Mucosa of stomach (tissue), 1 donor: ENCODE data around the gene BGN.

Experiments
- H3K27me3 ChIP-seq: one replicate; pipeline ENCODE4 v1.7.0; 2013; ENCODE audit warnings: mild to moderate bottlenecking, low read length; ENCODE audit not compliant: control insufficient read depth, insufficient read depth
- H3K36me3 ChIP-seq: one replicate; pipeline ENCODE4 v1.7.0; 2013; ENCODE audit warnings: low read length; ENCODE audit not compliant: control insufficient read depth, insufficient read depth
- H3K4me1 ChIP-seq: one replicate; pipeline ENCODE4 v1.7.0; 2013; ENCODE audit warnings: mild to moderate bottlenecking, low read length; ENCODE audit not compliant: control insufficient read depth, insufficient read depth
- H3K4me3 ChIP-seq: one replicate; pipeline ENCODE4 v1.7.0; 2013; ENCODE audit warnings: low read length
- H3K9ac ChIP-seq: one replicate; pipeline ENCODE4 v1.7.0; 2013; ENCODE audit warnings: mild to moderate bottlenecking, low read length, moderate library complexity
- H3K9me3 ChIP-seq: one replicate; pipeline ENCODE4 v1.7.0; 2013; ENCODE audit warnings: mild to moderate bottlenecking, low read length, moderate library complexity; ENCODE audit not compliant: control insufficient read depth
- donor health status: Pancreatic carcinoma.

Gene BGN

GRCh38 chrX:153549231-153549630 lies 54.5 kb downstream of the BGN start:
- Histone ChIP-seq H3K4me3 (no peak overlapping the region), H3K9ac (no peak overlapping the region), H3K9me3 (no peaks in the 10 kb centered on the region), H3K36me3 (no peaks in the 10 kb centered on the region), H3K4me1 (no peaks in the 10 kb centered on the region), H3K27me3 (no peaks in the 10 kb centered on the region)

- H3K27me3 ChIP-seq: no peaks in the 10 kb centered on the region
- no peak overlapping the region for H3K9ac ChIP-seq
- no peak overlapping the region for H3K4me3 ChIP-seq
- H3K9me3 ChIP-seq: no peaks in the 10 kb centered on the region
- H3K4me1 ChIP-seq: no peaks in the 10 kb centered on the region
- H3K36me3 ChIP-seq: no peaks in the 10 kb centered on the region
Observed at GRCh38 chrX:153549807-153550206, 55.0 kb downstream of the BGN start.

- H3K36me3 ChIP-seq: no peaks in the 10 kb centered on the region
- no peaks in the 10 kb centered on the region for H3K27me3 ChIP-seq
- no peaks in the 10 kb centered on the region for H3K9me3 ChIP-seq
- H3K4me3 ChIP-seq: no peak overlapping the region
- no peaks in the 10 kb centered on the region for H3K4me1 ChIP-seq
- no peak overlapping the region for H3K9ac ChIP-seq
Observed at GRCh38 chrX:153551135-153551534, 56.4 kb downstream of the BGN start.

DNA sequence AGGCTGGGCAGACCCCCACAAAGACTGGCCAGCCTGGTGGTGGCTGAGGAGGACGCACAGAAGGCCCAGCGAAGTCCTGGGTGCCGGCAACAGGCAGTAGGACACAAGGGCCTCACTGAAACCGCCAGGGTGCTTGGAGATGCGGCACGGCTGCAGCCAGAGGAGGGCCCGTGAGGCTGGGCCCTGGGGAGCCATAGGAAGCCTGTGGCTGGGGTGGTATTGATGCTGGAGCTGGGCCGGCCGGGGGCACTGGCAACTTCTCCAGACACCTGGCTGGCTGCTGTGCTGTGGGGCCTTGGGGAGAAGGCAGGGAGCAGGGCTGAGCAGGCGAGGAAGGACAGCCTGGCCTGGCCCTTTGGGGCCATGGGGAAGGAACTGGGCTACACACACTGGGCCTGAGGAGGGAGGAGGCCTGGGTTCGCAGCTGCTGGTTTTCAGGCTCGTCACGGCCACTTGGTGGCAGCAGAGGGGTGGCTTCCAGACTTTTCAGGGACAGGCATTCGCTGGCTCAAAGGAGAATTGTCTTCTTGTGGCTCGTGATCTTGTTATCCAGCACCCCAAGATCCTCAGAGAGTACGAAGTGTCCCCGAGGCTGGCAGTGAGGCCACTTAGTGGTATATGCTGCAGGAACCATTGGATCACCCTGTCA lies 59.9 kb downstream of the BGN start:
- no peaks in the 10 kb centered on the region for H3K27me3 ChIP-seq
- no peak overlapping the region for H3K4me3 ChIP-seq
- H3K36me3 ChIP-seq: no peaks in the 10 kb centered on the region
- H3K9me3 ChIP-seq: no peaks in the 10 kb centered on the region
- H3K4me1 ChIP-seq: no peaks in the 10 kb centered on the region
- H3K9ac ChIP-seq: no peak overlapping the region

DNA sequence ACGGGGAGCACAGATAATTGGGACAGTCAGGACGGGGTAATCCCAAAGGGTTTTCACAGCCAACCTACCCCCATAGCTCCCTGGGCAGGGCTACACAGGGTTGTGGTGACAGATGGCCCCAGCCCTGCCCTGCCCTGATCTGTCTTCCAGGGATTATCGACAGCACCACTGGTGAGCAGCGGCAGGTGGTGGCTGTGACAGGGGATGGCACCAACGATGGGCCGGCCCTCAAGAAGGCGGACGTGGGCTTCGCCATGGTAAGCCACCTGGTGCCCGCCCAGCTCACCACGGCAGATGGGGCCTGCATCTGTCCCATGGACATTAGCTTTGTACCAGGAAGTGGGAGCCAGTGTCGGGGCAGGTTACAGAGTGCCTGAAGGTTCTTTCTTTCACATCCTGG lies 62.0 kb downstream of the BGN start:
- no peaks in the 10 kb centered on the region for H3K36me3 ChIP-seq
- H3K27me3 ChIP-seq: no peaks in the 10 kb centered on the region
- H3K9me3 ChIP-seq: no peaks in the 10 kb centered on the region

GRCh38 chrX:153557618-153558355 lies 63.0 kb downstream of the BGN start:
- no peak overlapping the region for H3K9ac ChIP-seq

More for the DNA sequence above, 62.0 kb downstream of the BGN start:
- Histone ChIP-seq H3K9ac (no peak overlapping the region), H3K4me3 (no peak overlapping the region), H3K4me1 (no peaks in the 10 kb centered on the region)

More at GRCh38 chrX:153557618-153558355, 63.0 kb downstream of the BGN start:
- H3K36me3 ChIP-seq: no peaks in the 10 kb centered on the region
- no peak overlapping the region for H3K4me3 ChIP-seq
- no peaks in the 10 kb centered on the region for H3K4me1 ChIP-seq
- H3K9me3 ChIP-seq: no peaks in the 10 kb centered on the region
- H3K27me3 ChIP-seq: no peaks in the 10 kb centered on the region
